Osteoblast (primary cell): ENCODE measurements around the gene SUGCT. TPM values are rescaled to one million over a fixed set of nuclear protein-coding genes. Genes with fewer than 3 reads are reported as not detected.

ENCODE experiments used
- DNase-seq: peaks from one replicate; pipeline ENCODE4 v3.0.0; 2011; ENCODE audit warnings: low spot score, mixed read lengths; ENCODE audit not compliant: insufficient read length; ENCODE audit errors: missing footprints
- H2AFZ ChIP-seq: 2 replicates; pipeline ENCODE4 v1.6.0; 2011; ENCODE audit warnings: mild to moderate bottlenecking, low read length
- H3K27ac ChIP-seq: 2 replicates; pipeline ENCODE4 v1.5.1; 2011; ENCODE audit warnings: mild to moderate bottlenecking, low read depth, low read length, moderate library complexity
- H3K27me3 ChIP-seq: 2 replicates; pipeline ENCODE4 v1.6.0; 2012; ENCODE audit warnings: mild to moderate bottlenecking, control low read depth, inconsistent platforms, low read length, moderate library complexity; ENCODE audit not compliant: insufficient read depth
- H3K36me3 ChIP-seq: 2 replicates; pipeline ENCODE4 v1.5.1; 2011; ENCODE audit warnings: mild to moderate bottlenecking, low read length, control low read depth, moderate library complexity; ENCODE audit not compliant: insufficient read depth
- H3K4me1 ChIP-seq: 2 replicates; pipeline ENCODE4 v1.5.1; 2011; ENCODE audit warnings: mild to moderate bottlenecking, low read length, control low read depth, moderate library complexity; ENCODE audit not compliant: insufficient read depth
- H3K4me2 ChIP-seq: 2 replicates; pipeline ENCODE4 v1.6.0; 2011; ENCODE audit warnings: mild to moderate bottlenecking, low read length; ENCODE audit not compliant: insufficient read depth
- H3K4me3 ChIP-seq: fragments of 200-600 bp; sonication (generic); 3 replicates; pipeline ENCODE4 v1.5.1; 2012; ENCODE audit warnings: mild to moderate bottlenecking, low read length, inconsistent platforms; ENCODE audit not compliant: insufficient read depth
- H3K79me2 ChIP-seq: 2 replicates; pipeline ENCODE4 v1.6.0; 2012; ENCODE audit warnings: mild to moderate bottlenecking, low read length, control low read depth, inconsistent platforms; ENCODE audit not compliant: insufficient read depth
- H3K9me3 ChIP-seq: 2 replicates; pipeline ENCODE4 v1.5.1; 2011; ENCODE audit warnings: low read depth, low read length, control low read depth
- H4K20me1 ChIP-seq: 2 replicates; pipeline ENCODE4 v1.6.0; 2012; ENCODE audit warnings: mild to moderate bottlenecking, low read length, control low read depth; ENCODE audit not compliant: insufficient read depth
- total RNA-seq: library from RNA; depleted of rRNA; stranded (reverse); fragments of >200 nt; gene quantifications from 2 replicates; pipeline ENCODE4 v1.2.3, GENCODE V29; 2012
- TF ChIP-seq, protein P1 (sequence below): IDR thresholded peaks from 2 replicates; pipeline ENCODE4 v1.5.1; 2011; ENCODE audit warnings: mild to moderate bottlenecking, low read depth, low read length, moderate library complexity; ENCODE audit errors: extremely low read depth

SUGCT gene
- total RNA-seq, 1 donor = 21.7 TPM

DNA sequence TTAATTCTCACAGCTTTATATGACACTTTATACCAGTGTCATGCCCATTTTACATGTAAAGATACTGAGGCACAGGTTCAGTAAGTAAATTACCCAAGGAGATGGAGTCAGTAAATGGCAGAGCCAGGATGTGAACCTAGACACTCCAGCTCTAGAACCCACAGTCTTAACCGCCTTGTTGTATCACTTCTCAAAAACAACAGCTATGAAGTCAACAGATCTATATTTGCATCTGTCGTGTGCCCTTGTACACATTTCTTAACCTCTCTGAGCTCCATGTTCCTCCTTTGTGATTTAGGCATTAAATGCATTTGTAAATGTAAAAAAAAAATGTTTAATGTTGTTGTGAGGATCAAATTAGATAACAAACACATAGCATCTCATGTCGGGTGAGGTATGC is 716.2 kb downstream of the SUGCT start:
- no peak overlapping the region for H3K4me3 ChIP-seq
- H3K79me2 ChIP-seq = peaks cover 11% of the 10 kb centered on the region
- no peaks in the 10 kb centered on the region for H3K27me3 ChIP-seq
- no peaks in the 10 kb centered on the region for H3K9me3 ChIP-seq
- TF ChIP-seq, protein P1, sequence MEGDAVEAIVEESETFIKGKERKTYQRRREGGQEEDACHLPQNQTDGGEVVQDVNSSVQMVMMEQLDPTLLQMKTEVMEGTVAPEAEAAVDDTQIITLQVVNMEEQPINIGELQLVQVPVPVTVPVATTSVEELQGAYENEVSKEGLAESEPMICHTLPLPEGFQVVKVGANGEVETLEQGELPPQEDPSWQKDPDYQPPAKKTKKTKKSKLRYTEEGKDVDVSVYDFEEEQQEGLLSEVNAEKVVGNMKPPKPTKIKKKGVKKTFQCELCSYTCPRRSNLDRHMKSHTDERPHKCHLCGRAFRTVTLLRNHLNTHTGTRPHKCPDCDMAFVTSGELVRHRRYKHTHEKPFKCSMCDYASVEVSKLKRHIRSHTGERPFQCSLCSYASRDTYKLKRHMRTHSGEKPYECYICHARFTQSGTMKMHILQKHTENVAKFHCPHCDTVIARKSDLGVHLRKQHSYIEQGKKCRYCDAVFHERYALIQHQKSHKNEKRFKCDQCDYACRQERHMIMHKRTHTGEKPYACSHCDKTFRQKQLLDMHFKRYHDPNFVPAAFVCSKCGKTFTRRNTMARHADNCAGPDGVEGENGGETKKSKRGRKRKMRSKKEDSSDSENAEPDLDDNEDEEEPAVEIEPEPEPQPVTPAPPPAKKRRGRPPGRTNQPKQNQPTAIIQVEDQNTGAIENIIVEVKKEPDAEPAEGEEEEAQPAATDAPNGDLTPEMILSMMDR = no peak
- H3K36me3 ChIP-seq = no peaks in the 10 kb centered on the region
- H2AFZ ChIP-seq = no peak overlapping the region
- no peaks in the 10 kb centered on the region for H4K20me1 ChIP-seq
- H3K4me2 ChIP-seq = no peak overlapping the region
- peaks cover 10% of the 10 kb centered on the region for H3K4me1 ChIP-seq
- no peak for DNase-seq
- H3K27ac ChIP-seq = no peak overlapping the region

DNA sequence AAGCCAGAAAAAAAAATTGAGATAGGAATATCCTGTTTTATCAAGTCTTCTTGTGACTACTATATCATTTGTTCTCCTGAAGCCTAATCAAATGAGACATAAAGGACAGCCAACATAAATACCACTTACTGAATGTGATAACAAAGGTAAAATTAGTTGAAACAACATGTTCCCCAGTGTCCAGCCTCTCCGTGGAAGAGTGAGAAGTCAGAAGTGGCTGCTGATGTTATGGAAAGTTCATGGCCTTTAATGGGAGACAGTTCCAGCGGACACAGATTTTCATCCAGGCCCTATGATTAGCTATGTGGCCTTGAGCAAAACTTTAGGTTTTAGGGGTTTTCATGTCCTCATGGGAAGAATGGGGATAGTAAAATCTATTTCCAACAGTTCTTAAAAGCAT is 724.3 kb downstream of the SUGCT start:
- Histone ChIP-seq H3K4me3 (no peak overlapping the region), H2AFZ (no peak overlapping the region), H3K79me2 (no peaks in the 10 kb centered on the region), H3K27me3 (no peaks in the 10 kb centered on the region), H3K4me2 (no peak overlapping the region), H3K36me3 (no peaks in the 10 kb centered on the region), H3K9me3 (no peaks in the 10 kb centered on the region), H3K4me1 (no peaks in the 10 kb centered on the region), H4K20me1 (no peaks in the 10 kb centered on the region), H3K27ac (no peak overlapping the region)
- DNase-seq = no peak
- TF ChIP-seq, protein P1 = no peak

DNA sequence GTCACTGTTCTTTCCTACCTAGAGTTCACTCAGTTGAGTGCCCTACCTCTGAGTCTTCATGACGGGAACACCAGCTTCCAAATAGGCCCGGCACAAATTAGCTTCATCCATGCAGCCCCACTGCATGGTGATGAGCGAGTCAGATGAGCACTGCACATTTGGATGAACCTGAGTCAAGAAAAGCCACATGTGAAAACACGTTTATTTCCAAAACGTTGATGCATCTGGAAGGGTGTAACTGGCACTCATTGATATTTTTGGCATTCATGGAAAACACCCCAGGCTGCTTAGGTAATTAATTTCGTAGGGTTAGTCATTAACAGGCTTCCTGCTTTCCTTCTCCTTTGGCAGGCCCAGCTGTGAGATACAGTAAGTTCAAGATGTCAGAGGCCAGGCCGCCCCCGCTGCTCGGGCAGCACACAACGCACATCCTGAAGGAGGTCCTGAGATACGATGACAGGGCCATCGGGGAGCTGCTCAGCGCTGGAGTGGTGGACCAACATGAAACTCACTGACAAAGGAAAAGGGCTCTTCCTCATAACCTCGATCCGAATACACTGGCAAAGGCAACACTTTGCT is 725.2 kb downstream of the SUGCT start:
- no peaks in the 10 kb centered on the region for H3K27me3 ChIP-seq
- DNase-seq = no peak
- H3K79me2 ChIP-seq = no peaks in the 10 kb centered on the region
- H2AFZ ChIP-seq = no peak overlapping the region
- no peak overlapping the region for H3K27ac ChIP-seq
- H3K9me3 ChIP-seq = no peaks in the 10 kb centered on the region
- no peaks in the 10 kb centered on the region for H3K36me3 ChIP-seq
- TF ChIP-seq, protein P1 = no peak
- H3K4me2 ChIP-seq = no peak overlapping the region
- no peak overlapping the region for H3K4me3 ChIP-seq
- H3K4me1 ChIP-seq = no peaks in the 10 kb centered on the region
- H4K20me1 ChIP-seq = no peaks in the 10 kb centered on the region

DNA sequence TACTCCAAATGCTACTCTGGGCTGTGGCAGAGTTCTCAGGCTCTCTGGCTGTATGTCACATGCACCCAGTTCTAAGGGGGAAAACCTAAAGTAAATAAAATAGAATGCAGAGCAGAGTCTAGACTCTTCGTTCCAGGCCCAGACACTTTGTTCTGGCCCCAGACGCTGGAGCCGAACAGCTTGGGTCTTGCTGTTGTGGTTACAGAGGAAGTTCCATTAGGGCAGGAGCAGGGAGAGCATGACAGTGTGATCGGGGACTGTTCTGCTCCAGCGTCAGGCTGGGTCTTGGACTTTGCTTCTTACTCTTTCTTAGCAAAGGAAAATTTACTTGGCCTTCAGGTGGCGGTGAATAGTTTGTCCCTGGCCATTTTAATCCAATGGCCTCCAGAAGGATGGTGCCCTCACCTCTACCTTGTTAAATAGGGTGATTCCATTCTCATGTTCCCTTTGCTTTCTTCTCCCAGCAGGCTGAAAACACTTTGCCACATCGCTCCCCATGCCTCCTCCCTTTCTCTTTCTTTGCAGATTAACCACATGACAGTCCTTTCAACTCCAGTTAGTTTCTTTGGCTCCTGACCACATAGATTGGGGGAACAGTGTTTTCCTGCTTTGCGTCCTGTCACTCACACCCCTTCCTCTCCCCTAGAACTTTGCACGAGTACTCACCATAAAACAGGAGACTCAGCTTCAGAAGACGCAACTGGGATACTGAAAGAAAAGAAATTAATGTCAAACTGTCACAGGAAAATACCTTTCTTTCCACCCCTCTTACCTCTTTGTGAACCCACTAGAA is 730.8 kb downstream of the SUGCT start:
- Histone ChIP-seq H3K79me2 (no peaks in the 10 kb centered on the region), H3K4me2 (no peak overlapping the region), H3K4me3 (no peak overlapping the region), H3K36me3 (no peaks in the 10 kb centered on the region), H3K27me3 (no peaks in the 10 kb centered on the region), H3K9me3 (no peaks in the 10 kb centered on the region), H3K4me1 (no peaks in the 10 kb centered on the region), H3K27ac (no peak overlapping the region), H2AFZ (no peak overlapping the region), H4K20me1 (no peaks in the 10 kb centered on the region)
- DNase-seq = no peak
- TF ChIP-seq, protein P1 = no peak
